IPS DF 19.7 (cell line): ENCODE data around the gene TUBGCP2.

Source experiments
- DNase-seq: peaks from one replicate; pipeline ENCODE4 v3.0.0-alpha.2; 2013; ENCODE audit warnings: low read depth, low spot score

Gene TUBGCP2

GRCh38 chr10:133278577-133279265 is 30.0 kb downstream of the TUBGCP2 start:
- DNase-seq: no peak

GRCh38 chr10:133277993-133278576 is 30.6 kb downstream of the TUBGCP2 start:
- no peak for DNase-seq

- DNase-seq: no peak
Observed at GRCh38 chr10:133277277-133277992, 31.2 kb downstream of the TUBGCP2 start.

GRCh38 chr10:133276435-133277201 is 32.1 kb downstream of the TUBGCP2 start, which contains the start of gene ADAM8:
ADAM8 (minus strand) TSS chr10:133276868; CDS start chr10:133276817, 51 bp downstream.
- DNase-seq: no peak

DNA sequence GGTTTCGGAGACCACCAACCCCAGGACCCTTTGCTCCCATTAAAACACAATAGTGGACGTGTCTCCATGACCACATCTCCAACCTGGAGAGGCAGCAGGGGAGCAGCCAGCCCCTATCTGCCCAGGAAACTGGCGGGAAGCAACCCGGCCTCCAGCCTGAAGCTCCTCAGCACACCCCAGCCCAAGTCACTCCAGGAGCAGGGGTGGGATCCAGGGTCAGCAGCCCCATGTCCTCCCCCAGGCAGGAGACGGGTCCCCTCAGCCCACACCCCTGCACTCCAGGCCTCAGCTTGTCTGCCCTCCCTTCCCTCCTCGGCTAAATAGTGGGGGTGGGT is 32.6 kb downstream of the TUBGCP2 start:
- DNase-seq: no peak

DNA sequence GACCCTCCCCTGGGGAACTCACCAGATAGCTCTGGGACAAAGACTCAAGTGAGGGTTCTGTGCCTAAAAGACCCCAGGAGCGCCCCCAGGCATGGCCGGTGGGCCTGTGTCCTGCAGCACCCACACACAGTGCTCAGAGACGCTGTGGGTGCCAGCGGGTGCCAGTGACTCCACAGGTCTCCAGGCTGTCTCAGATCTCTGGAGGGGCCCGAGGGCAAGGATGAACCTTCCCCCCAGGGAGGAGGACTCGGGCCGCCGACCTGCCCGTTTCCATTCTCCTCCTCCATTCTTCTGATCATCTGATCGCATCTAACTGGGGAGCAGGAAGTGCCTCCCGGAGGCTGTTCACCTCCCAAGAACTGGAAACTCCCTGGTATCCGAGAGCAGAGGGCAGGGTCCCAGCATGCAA is 33.0 kb downstream of the TUBGCP2 start:
- no peak for DNase-seq

- DNase-seq: no peak
Observed at GRCh38 chr10:133274751-133275683, 33.7 kb downstream of the TUBGCP2 start.

DNA sequence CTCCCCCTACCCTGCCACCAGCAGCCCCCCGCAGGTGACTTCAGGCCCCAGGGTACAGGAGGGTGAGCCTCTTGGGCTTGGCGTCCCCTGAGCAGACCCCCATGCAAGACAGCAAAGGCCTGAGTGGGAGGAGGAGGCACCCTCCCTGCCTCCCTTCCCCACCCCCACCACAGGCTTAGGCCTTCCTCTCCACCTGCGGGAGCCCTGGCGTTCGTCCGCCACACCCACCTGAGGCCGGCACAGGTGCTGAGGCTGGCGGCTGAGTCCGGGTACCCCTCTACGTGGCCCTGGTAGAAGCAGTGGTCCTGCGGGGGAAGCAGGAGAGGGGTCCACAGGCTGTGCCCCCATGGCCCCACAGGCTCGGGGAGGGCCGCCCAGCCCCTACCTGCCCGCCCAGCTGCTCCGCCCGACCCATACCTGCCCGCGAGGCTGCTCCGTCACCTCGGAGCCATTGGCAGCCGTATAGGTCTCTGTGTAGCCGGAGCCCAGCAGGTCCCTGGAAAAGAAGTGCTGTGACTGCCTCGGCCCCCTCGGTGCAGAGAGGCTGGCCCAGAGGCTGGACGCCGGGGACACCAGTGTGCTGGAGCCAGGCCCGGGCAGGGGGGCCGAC is 35.0 kb downstream of the TUBGCP2 start:
- no peak for DNase-seq

GRCh38 chr10:133272964-133273420 is 35.7 kb downstream of the TUBGCP2 start:
- no peak for DNase-seq

- no peak for DNase-seq
Observed at GRCh38 chr10:133272301-133272963, 36.2 kb downstream of the TUBGCP2 start.

GRCh38 chr10:133271521-133272300 is 37.0 kb downstream of the TUBGCP2 start:
- DNase-seq: no peak

- DNase-seq: no peak
Observed at GRCh38 chr10:133270773-133271297, 37.8 kb downstream of the TUBGCP2 start.

- DNase-seq: no peak
Observed at GRCh38 chr10:133270204-133270603, 38.5 kb downstream of the TUBGCP2 start.

GRCh38 chr10:133269367-133269766 is 39.3 kb downstream of the TUBGCP2 start:
- no peak for DNase-seq

DNA sequence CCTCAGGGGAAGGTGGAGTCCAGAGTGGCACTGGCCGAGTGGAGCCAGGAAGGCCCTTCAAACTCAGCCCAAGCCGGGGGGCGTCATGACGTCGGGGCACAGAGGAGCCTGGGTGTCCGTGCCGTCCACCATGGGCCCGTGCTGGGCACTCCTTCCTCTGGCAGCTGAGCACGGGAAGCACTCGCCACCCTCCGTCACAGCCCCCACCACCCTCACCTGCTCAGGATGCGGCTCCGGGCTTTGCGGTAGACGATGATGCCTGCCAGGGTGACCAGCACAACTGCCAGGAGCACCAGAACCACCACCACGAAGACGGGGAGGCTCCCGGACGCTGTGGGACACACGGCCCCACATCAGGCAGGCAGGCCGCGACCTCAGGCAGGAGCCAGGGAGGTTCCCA is 40.1 kb downstream of the TUBGCP2 start:
- DNase-seq: no peak

DNA sequence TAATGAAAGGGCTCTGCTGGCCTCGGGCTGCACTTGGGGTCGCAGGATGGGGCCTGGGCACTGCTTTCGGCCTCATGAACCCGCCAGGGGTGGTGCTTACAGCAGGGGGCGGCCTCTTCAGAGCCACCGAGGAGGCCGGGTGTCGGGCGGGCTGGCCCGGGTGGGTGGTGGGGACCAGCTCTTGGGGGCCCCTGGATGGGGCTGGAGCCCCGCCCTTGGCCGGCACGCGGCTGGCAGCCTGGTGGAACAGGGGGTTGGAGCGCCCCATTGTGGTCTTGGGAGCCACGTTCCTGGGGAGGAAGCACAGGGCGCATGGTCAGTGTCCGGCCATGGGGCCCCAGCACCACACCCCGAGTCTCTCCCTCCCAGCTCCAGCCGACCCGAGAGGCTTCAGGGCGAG is 40.8 kb downstream of the TUBGCP2 start:
- DNase-seq: no peak

GRCh38 chr10:133267293-133267692 is 41.4 kb downstream of the TUBGCP2 start:
- DNase-seq: no peak

GRCh38 chr10:133266056-133266795 is 42.4 kb downstream of the TUBGCP2 start:
- DNase-seq: no peak
